Panc1 (cell line): ENCODE measurements around the gene DENND6A. TPM values are rescaled to one million over a fixed set of nuclear protein-coding genes. Genes with fewer than 3 reads are reported as not detected.

Source experiments
- ATAC-seq: fragments of 200-7000 bp; cut with Tn5 transposase; 2 replicates; pipeline ENCODE4 v1.9.1; 2020; ENCODE audit warnings: mild to moderate bottlenecking, moderate library complexity
- BruUV-seq: library from RNA; stranded (reverse); fragments of 400-500 nt; replicated peaks from 2 replicates; lab custom pipeline; 2021; lab: Mats Ljungman, UMichigan
- CTCF ChIA-PET: fragments of 300-600 bp; sonication (Branson Sonifier 250); formaldehyde crosslinking; loops from one replicate; lab custom pipeline; 2022; ENCODE audit warnings: antibody characterized with exemption; lab: Charles Lee
- POLR2A ChIA-PET: fragments of 300-600 bp; sonication (Branson Sonifier 250); formaldehyde crosslinking; loops from one replicate; lab custom pipeline; 2022; ENCODE audit warnings: antibody characterized with exemption; lab: Charles Lee
- DNase-seq: peaks from one replicate; pipeline ENCODE4 v3.0.0-alpha.2; 2010; ENCODE audit warnings: low read depth, low spot score
- H3K27ac ChIP-seq: 2 replicates; pipeline ENCODE4 v1.5.1; 2011; ENCODE audit warnings: mild to moderate bottlenecking, low read length, inconsistent platforms
- H3K27me3 ChIP-seq: fragments of 200-500 bp; sonication (Bioruptor generic); 2 replicates; pipeline ENCODE4 v1.6.0; 2014; ENCODE audit warnings: low read length, inconsistent platforms; ENCODE audit not compliant: control insufficient read depth, insufficient read depth
- H3K36me3 ChIP-seq: fragments of 200-500 bp; sonication (Bioruptor generic); 2 replicates; pipeline ENCODE4 v1.5.1; 2014; ENCODE audit warnings: inconsistent platforms, mild to moderate bottlenecking, low read length, moderate library complexity; ENCODE audit not compliant: control insufficient read depth, insufficient read depth
- H3K4me1 ChIP-seq: 2 replicates; pipeline ENCODE4 v1.5.1; 2011; ENCODE audit warnings: inconsistent platforms, mild to moderate bottlenecking, low read length, moderate library complexity; ENCODE audit not compliant: control insufficient read depth, insufficient read depth
- H3K4me3 ChIP-seq, 2 experiments: 2 replicates each; pipeline ENCODE4 v1.5.1; 2011 to 2012; ENCODE audit warnings: low read depth in 2 of 2, low read length in 2 of 2, mild to moderate bottlenecking in 2 of 2, inconsistent platforms in 1 of 2, moderate library complexity in 1 of 2
- H3K9me3 ChIP-seq: fragments of 200-500 bp; sonication (Bioruptor generic); 2 replicates; pipeline ENCODE4 v1.5.1; 2014; ENCODE audit warnings: low read depth, mild to moderate bottlenecking, inconsistent platforms, low read length, moderate library complexity; ENCODE audit not compliant: control insufficient read depth, insufficient read depth
- CTCF ChIP-seq: fragments of 450-650 bp; IDR thresholded peaks from 2 replicates; pipeline ENCODE4 v1.5.1; 2017; ENCODE audit warnings: mild to moderate bottlenecking
- POLR2AphosphoS5 ChIP-seq: IDR thresholded peaks from 2 replicates; pipeline ENCODE4 v1.6.1; 2012; ENCODE audit warnings: mild to moderate bottlenecking, low read depth, low read length, moderate library complexity
- SIN3A ChIP-seq: IDR thresholded peaks from 2 replicates; pipeline ENCODE4 v1.6.1; 2012; ENCODE audit warnings: low read depth, mild to moderate bottlenecking, low read length, moderate library complexity, borderline replicate concordance; ENCODE audit not compliant: insufficient read depth
- TCF7L2 ChIP-seq: IDR thresholded peaks from 2 replicates; pipeline ENCODE4 v1.6.1; 2011; ENCODE audit warnings: mild to moderate bottlenecking, low read depth, low read length, inconsistent platforms
- in situ Hi-C: cut with HindIII; loops from 2 replicates; pipeline ENCODE4 v1.10.0; 2016; ENCODE audit warnings: low sequenced_read_pairs, low pct_unique_long_range_greater_than_20kb
- intact Hi-C: fragments of 100-400 bp; cut with micrococcal nuclease; formaldehyde crosslinking; loops from one replicate; pipeline ENCODE4 v1.10.0; 2022; ENCODE audit not compliant: unreplicated experiment
- total RNA-seq: library from RNA; stranded (reverse); gene quantifications from one replicate; pipeline ENCODE4 v1.2.1, GENCODE V29; 2021; ENCODE audit not compliant: unreplicated experiment
- TF ChIP-seq, protein P1 (sequence below), 2 experiments: IDR thresholded peaks; 2 replicates each; pipeline ENCODE4 v1.6.1; 2011 to 2012; ENCODE audit warnings: low read depth in 2 of 2, control low read depth in 1 of 2, low read length in 1 of 2, mild to moderate bottlenecking in 1 of 2, moderate library complexity in 1 of 2; ENCODE audit not compliant: insufficient read depth in 1 of 2

DENND6A gene
- total RNA-seq, 1 experiment from 2014 or later = 18.1 TPM

DNA sequence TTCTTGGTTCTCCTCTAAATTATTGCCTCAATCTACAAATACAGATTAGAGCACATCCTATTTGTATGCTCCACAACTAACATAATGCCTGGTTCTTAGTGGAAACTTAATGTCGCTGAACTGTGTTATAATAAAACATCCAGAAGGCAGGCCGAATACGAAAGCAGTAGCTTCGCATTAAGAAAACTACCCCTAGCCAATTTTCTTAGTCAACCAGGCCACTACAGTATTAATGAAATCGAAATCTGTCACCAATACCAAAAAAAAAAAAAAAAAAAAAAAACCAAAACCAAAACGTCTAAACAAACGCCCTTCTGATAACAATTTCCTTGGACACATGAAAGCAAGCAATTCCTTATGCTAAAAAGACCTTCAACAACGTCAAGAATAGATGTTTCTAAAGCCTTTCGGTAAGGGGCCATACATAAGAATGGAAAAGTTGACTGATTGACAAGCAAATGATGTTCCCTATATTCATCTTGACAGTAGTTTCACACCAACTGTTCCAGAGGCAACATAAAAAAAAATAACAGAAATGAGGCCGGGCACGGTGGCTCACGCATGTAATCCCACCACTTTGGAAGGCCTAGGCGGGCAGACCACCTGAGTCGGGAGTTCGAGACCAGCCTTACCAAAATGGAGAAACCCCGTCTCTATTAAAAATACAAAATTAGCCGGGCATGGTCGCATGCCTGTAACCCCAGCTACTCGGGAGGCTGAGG is 1.3 kb downstream of the DENND6A start:
- CTCF ChIA-PET = interaction anchor here (0.7 kb wide), 1 partner anchor 159 kb away, joined by 10 read pairs; no protein-coding TSS in a partner anchor
- POLR2A ChIA-PET = interaction anchor here (0.7 kb wide), 1 partner anchor 93 kb away, joined by 11 read pairs; no protein-coding TSS in a partner anchor
- H3K9me3 ChIP-seq = no peaks in the 10 kb centered on the region
- TF ChIP-seq CTCF (no peak), TCF7L2 (no peak), SIN3A (no peak), POLR2AphosphoS5 (no peak)
- TF ChIP-seq, protein P1, sequence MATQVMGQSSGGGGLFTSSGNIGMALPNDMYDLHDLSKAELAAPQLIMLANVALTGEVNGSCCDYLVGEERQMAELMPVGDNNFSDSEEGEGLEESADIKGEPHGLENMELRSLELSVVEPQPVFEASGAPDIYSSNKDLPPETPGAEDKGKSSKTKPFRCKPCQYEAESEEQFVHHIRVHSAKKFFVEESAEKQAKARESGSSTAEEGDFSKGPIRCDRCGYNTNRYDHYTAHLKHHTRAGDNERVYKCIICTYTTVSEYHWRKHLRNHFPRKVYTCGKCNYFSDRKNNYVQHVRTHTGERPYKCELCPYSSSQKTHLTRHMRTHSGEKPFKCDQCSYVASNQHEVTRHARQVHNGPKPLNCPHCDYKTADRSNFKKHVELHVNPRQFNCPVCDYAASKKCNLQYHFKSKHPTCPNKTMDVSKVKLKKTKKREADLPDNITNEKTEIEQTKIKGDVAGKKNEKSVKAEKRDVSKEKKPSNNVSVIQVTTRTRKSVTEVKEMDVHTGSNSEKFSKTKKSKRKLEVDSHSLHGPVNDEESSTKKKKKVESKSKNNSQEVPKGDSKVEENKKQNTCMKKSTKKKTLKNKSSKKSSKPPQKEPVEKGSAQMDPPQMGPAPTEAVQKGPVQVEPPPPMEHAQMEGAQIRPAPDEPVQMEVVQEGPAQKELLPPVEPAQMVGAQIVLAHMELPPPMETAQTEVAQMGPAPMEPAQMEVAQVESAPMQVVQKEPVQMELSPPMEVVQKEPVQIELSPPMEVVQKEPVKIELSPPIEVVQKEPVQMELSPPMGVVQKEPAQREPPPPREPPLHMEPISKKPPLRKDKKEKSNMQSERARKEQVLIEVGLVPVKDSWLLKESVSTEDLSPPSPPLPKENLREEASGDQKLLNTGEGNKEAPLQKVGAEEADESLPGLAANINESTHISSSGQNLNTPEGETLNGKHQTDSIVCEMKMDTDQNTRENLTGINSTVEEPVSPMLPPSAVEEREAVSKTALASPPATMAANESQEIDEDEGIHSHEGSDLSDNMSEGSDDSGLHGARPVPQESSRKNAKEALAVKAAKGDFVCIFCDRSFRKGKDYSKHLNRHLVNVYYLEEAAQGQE (IDR thresholded peaks at IDR 0.05; ENCODE audit: insufficient read depth in 1 of 2, low read depth in 2 of 2, low read length in 1 of 2) = no peak
- H3K27ac ChIP-seq = peak overlapping the region; percentile 87
- peak overlapping the region; percentile 76 to 91 for H3K4me3 ChIP-seq
- H3K4me1 ChIP-seq = no peaks in the 10 kb centered on the region; the same call in 1 of the 2 replicates
- DNase-seq = no peak
- intact Hi-C loops = loop anchor here (2.0 kb wide), 1 partner anchor 63 kb away; no protein-coding TSS in a partner anchor
- no peaks in the 10 kb centered on the region for H3K36me3 ChIP-seq
- ATAC-seq = no peak
- BruUV-seq = TSS peak; percentile 84
- H3K27me3 ChIP-seq = no peaks in the 10 kb centered on the region
- in situ Hi-C loops = no loop called here

DNA sequence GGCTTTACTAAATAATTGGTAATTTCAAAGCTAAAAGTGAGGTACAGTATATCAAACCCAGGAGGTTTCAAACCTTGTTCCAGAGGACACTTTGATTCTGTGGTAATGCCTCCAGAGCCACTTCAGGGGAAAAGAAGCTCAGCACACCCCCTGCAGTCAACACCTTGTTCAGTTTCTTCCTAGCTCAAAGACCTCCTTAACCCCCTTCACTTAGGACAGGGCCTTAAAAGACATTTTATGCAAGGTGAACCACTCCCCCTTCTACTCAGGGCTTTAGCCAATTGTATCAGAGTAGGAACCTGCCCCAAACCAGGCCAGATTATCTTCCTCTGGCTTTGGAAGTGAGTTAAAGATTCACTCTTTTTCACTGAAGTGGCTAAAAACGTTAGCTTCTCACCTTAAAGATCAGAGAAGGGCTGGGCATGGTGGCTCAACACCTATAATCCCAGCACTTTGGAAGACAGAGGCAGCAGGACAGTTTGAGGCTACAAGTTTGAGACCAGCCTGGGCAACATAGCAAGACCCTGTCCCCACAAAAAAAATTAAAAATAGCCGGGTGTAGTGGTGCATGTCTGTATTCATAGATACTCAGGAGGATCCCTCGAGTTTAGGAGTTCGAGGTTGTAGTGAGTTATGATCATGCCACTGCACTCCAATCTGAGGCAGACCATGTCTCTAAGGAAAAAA is 3.4 kb downstream of the DENND6A start:
- ATAC-seq (no peak), DNase-seq (no peak)
- in situ Hi-C loops (no loop called here), intact Hi-C loops (no loop called here)
- Histone ChIP-seq H3K9me3 (no peaks in the 10 kb centered on the region), H3K36me3 (no peaks in the 10 kb centered on the region), H3K4me3 (no peak overlapping the region), H3K27ac (no peak overlapping the region), H3K27me3 (no peaks in the 10 kb centered on the region), H3K4me1 (no peaks in the 10 kb centered on the region; the same call in 1 of the 2 replicates)
- TF ChIP-seq TCF7L2 (no peak), SIN3A (no peak), POLR2AphosphoS5 (no peak), CTCF (no peak)
- TF ChIP-seq, protein P1 (IDR thresholded peaks at IDR 0.05; ENCODE audit: insufficient read depth in 1 of 2, low read depth in 2 of 2, low read length in 1 of 2) = no peak
- POLR2A ChIA-PET = no interaction called here
- CTCF ChIA-PET = no interaction called here
- BruUV-seq = no TSS peak
